Neural cell (in vitro differentiated cells): ENCODE results near the gene CYB5RL.

Experiments used
- EP300 ChIP-seq: fragments of 450-650 bp; conservative IDR thresholded peaks from 2 replicates; pipeline ENCODE4 v1.6.1; 2014; ENCODE audit warnings: antibody characterized with exemption, mild to moderate bottlenecking, moderate library complexity; ENCODE audit not compliant: poor library complexity, severe bottlenecking
- EZH2 ChIP-seq: fragments of 200-600, 300-800 bp; shearing (Covaris generic), sonication (generic); IDR thresholded peaks from 2 replicates; pipeline ENCODE4 v1.6.1; 2014; ENCODE audit warnings: antibody characterized with exemption, low read length, borderline replicate concordance, mild to moderate bottlenecking; ENCODE audit not compliant: insufficient read depth, poor library complexity, severe bottlenecking
- MXI1 ChIP-seq: fragments of 450-650 bp; conservative IDR thresholded peaks from 2 replicates; pipeline ENCODE4 v1.6.1; 2014; ENCODE audit warnings: antibody characterized with exemption, mild to moderate bottlenecking; ENCODE audit not compliant: poor library complexity, severe bottlenecking
- POLR2AphosphoS5 ChIP-seq: IDR thresholded peaks from 2 replicates; pipeline ENCODE4 v1.6.1; 2012
- RAD21 ChIP-seq: fragments of 450-650 bp; conservative IDR thresholded peaks from 2 replicates; pipeline ENCODE4 v1.6.1; 2014; ENCODE audit warnings: antibody characterized with exemption, mild to moderate bottlenecking, moderate library complexity
- TAF1 ChIP-seq: IDR thresholded peaks from 2 replicates; pipeline ENCODE4 v1.6.1; 2012; ENCODE audit warnings: low read depth
- TF ChIP-seq, protein P1 (sequence below): IDR thresholded peaks from 2 replicates; pipeline ENCODE4 v1.6.1; 2012; ENCODE audit warnings: borderline replicate concordance
- TF ChIP-seq, protein P2 (sequence below): fragments of 450-650 bp; IDR thresholded peaks from 2 replicates; pipeline ENCODE4 v1.5.1; 2014; ENCODE audit warnings: antibody characterized with exemption, mild to moderate bottlenecking, moderate library complexity; ENCODE audit not compliant: poor library complexity, severe bottlenecking

DNA sequence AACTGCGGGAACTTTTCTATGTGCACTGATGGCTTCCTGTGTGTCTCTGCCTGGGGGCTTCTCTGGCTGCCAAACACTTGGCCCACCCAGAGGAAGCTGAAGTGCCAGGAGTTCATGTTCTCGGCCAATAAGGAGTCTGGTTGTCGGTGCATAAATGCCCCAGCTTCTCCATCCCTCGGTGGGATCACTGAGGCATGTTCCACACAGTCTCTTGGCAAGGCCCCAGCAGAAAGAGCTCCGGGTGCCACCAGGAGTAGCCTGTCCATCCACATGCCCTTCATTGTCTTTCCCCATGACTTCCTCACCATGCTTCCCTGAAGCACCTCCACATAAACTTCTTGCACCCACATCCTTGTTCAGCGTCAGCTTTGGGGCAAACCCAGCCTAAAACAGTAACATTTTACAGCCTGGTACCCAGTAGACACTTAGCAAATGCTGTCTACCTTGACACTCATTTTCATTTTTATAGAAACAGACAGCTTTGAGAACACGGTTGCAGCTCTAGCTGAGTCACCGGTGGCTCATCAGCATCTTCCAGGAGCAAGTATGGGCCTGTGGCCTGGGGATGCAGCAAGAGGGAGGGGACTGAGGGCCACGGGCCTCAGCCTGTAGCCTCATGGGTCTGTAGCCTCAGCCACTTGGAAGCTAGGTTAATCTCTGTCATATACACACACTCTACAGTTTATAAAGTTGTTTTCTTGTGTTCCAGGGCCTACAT, 32.2 kb downstream of the CYB5RL start:
- no peak for TF ChIP-seq EP300
- TF ChIP-seq, protein P1, sequence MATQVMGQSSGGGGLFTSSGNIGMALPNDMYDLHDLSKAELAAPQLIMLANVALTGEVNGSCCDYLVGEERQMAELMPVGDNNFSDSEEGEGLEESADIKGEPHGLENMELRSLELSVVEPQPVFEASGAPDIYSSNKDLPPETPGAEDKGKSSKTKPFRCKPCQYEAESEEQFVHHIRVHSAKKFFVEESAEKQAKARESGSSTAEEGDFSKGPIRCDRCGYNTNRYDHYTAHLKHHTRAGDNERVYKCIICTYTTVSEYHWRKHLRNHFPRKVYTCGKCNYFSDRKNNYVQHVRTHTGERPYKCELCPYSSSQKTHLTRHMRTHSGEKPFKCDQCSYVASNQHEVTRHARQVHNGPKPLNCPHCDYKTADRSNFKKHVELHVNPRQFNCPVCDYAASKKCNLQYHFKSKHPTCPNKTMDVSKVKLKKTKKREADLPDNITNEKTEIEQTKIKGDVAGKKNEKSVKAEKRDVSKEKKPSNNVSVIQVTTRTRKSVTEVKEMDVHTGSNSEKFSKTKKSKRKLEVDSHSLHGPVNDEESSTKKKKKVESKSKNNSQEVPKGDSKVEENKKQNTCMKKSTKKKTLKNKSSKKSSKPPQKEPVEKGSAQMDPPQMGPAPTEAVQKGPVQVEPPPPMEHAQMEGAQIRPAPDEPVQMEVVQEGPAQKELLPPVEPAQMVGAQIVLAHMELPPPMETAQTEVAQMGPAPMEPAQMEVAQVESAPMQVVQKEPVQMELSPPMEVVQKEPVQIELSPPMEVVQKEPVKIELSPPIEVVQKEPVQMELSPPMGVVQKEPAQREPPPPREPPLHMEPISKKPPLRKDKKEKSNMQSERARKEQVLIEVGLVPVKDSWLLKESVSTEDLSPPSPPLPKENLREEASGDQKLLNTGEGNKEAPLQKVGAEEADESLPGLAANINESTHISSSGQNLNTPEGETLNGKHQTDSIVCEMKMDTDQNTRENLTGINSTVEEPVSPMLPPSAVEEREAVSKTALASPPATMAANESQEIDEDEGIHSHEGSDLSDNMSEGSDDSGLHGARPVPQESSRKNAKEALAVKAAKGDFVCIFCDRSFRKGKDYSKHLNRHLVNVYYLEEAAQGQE: no peak
- TF ChIP-seq, protein P2, sequence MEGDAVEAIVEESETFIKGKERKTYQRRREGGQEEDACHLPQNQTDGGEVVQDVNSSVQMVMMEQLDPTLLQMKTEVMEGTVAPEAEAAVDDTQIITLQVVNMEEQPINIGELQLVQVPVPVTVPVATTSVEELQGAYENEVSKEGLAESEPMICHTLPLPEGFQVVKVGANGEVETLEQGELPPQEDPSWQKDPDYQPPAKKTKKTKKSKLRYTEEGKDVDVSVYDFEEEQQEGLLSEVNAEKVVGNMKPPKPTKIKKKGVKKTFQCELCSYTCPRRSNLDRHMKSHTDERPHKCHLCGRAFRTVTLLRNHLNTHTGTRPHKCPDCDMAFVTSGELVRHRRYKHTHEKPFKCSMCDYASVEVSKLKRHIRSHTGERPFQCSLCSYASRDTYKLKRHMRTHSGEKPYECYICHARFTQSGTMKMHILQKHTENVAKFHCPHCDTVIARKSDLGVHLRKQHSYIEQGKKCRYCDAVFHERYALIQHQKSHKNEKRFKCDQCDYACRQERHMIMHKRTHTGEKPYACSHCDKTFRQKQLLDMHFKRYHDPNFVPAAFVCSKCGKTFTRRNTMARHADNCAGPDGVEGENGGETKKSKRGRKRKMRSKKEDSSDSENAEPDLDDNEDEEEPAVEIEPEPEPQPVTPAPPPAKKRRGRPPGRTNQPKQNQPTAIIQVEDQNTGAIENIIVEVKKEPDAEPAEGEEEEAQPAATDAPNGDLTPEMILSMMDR: no peak
- no peak for TF ChIP-seq EZH2
- TF ChIP-seq POLR2AphosphoS5: no peak
- TF ChIP-seq RAD21: no peak
- TF ChIP-seq TAF1: no peak
- no peak for TF ChIP-seq MXI1
